Neuronal stem cell (in vitro differentiated cells): ENCODE results near the gene STAP1.
"Not testable (repeated sequence)": the region's sequence is repeated elsewhere in the genome, so short reads cannot be mapped to it uniquely, and the experiment has no call there.

Experiments used
- DNase-seq: peaks from one replicate; pipeline ENCODE4 v3.0.0-alpha.2; 2013; ENCODE audit warnings: low spot score
- H2AFZ ChIP-seq: one replicate; pipeline ENCODE4 v1.6.1; 2013; ENCODE audit warnings: mild to moderate bottlenecking, low read length, inconsistent platforms
- H2AK5ac ChIP-seq: 2 replicates; pipeline ENCODE4 v1.6.1; 2013; ENCODE audit warnings: low read depth, mild to moderate bottlenecking, inconsistent platforms, low read length, moderate library complexity, mixed read lengths
- H2BK120ac ChIP-seq: 2 replicates; pipeline ENCODE4 v1.6.1; 2013; ENCODE audit warnings: low read depth, mild to moderate bottlenecking, inconsistent platforms, low read length, moderate library complexity, mixed read lengths
- H2BK12ac ChIP-seq: one replicate; pipeline ENCODE4 v1.6.1; 2013; ENCODE audit warnings: low read length, inconsistent platforms
- H2BK15ac ChIP-seq: 2 replicates; pipeline ENCODE4 v1.6.1; 2013; ENCODE audit warnings: mild to moderate bottlenecking, low read length, inconsistent platforms, mixed read lengths
- H2BK5ac ChIP-seq: one replicate; pipeline ENCODE4 v1.6.1; 2013; ENCODE audit warnings: inconsistent platforms, mild to moderate bottlenecking, low read length, moderate library complexity
- H3K14ac ChIP-seq: one replicate; pipeline ENCODE4 v1.6.1; 2013; ENCODE audit warnings: low read length, inconsistent platforms
- H3K18ac ChIP-seq: 2 replicates; pipeline ENCODE4 v1.6.1; 2013; ENCODE audit warnings: low read length, inconsistent platforms
- H3K23ac ChIP-seq: 2 replicates; pipeline ENCODE4 v1.6.1; 2013; ENCODE audit warnings: low read depth, mild to moderate bottlenecking, mixed read lengths, low read length, inconsistent platforms; ENCODE audit not compliant: poor library complexity
- H3K27ac ChIP-seq: replicated peaks from 3 replicates; pipeline ENCODE4 v1.5.1; 2013; ENCODE audit warnings: low read length, inconsistent platforms
- H3K27me3 ChIP-seq, 3 experiments: 2 replicates each; pipeline ENCODE4 v1.6.1; 2013; ENCODE audit warnings: low read length in 3 of 3, mild to moderate bottlenecking in 2 of 3, inconsistent platforms in 1 of 3, low read depth in 1 of 3, mixed read lengths in 1 of 3, moderate library complexity in 1 of 3; ENCODE audit not compliant: control insufficient read depth in 3 of 3, insufficient read depth in 3 of 3
- H3K36me3 ChIP-seq, 2 donors: replicated peaks in 1 of 2; 2 replicates each; pipeline ENCODE4 v1.6.1; 2013; ENCODE audit warnings: low read length in 2 of 2; ENCODE audit not compliant: control insufficient read depth in 2 of 2, insufficient read depth in 2 of 2
- H3K4ac ChIP-seq: 2 replicates; pipeline ENCODE4 v1.6.1; 2013; ENCODE audit warnings: inconsistent platforms, mild to moderate bottlenecking, low read length, moderate library complexity
- H3K4me1 ChIP-seq, 2 donors: 1 replicate in 1 of 2; 2 replicates in 1 of 2; pipeline ENCODE4 v1.6.1; 2013; ENCODE audit warnings: low read length in 2 of 2, low read depth in 1 of 2; ENCODE audit not compliant: control insufficient read depth in 2 of 2, insufficient read depth in 1 of 2
- H3K4me2 ChIP-seq: one replicate; pipeline ENCODE4 v1.6.1; 2013; ENCODE audit warnings: mild to moderate bottlenecking, low read length, inconsistent platforms; ENCODE audit not compliant: insufficient read depth, poor library complexity, severe bottlenecking
- H3K4me3 ChIP-seq, 2 donors: 2 replicates each; pipeline ENCODE4 v1.5.1; 2013; ENCODE audit warnings: low read length in 2 of 2, mild to moderate bottlenecking in 2 of 2, inconsistent platforms in 1 of 2, moderate library complexity in 1 of 2
- H3K79me1 ChIP-seq: one replicate; pipeline ENCODE4 v1.6.1; 2013; ENCODE audit warnings: low read depth, mild to moderate bottlenecking, inconsistent platforms, low read length, moderate library complexity
- H3K9ac ChIP-seq: one replicate; pipeline ENCODE4 v1.6.1; 2013; ENCODE audit warnings: mild to moderate bottlenecking, low read depth, low read length, inconsistent platforms; ENCODE audit not compliant: poor library complexity
- H3K9me3 ChIP-seq, 2 donors: replicated peaks in 1 of 2; 2 replicates each; pipeline versions ENCODE3 to v1.6.1; 2013; ENCODE audit warnings: low read length in 2 of 2, mild to moderate bottlenecking in 2 of 2, inconsistent platforms in 1 of 2, low read depth in 1 of 2, mixed read lengths in 1 of 2, moderate library complexity in 1 of 2; ENCODE audit not compliant: control insufficient read depth in 2 of 2, insufficient read depth in 1 of 2
- H4K8ac ChIP-seq: one replicate; pipeline ENCODE4 v1.6.1; 2013; ENCODE audit warnings: low read depth, mild to moderate bottlenecking, inconsistent platforms, low read length, moderate library complexity
- H4K91ac ChIP-seq: one replicate; pipeline ENCODE4 v1.6.1; 2013; ENCODE audit warnings: low read length, low read depth, mild to moderate bottlenecking, inconsistent platforms; ENCODE audit not compliant: poor library complexity
- WGBS, 2 donors: extraction: QIAGEN DNeasy Blood & Tissue Kit; methylation state at CpG; one replicate each; pipeline ENCODE4 v1.1.7; 2013; ENCODE audit warnings: missing lambda C conversion rate in 2 of 2, mixed read lengths in 1 of 2; ENCODE audit not compliant: insufficient read length in 2 of 2, insufficient replicate concordance in 1 of 2; ENCODE audit errors: extremely low coverage in 2 of 2; 5-methylcytosine and 5-hydroxymethylcytosine counted together

STAP1 gene

GRCh38 chr4:67635331-67635730 lies 76.8 kb downstream of the STAP1 start:
- Histone ChIP-seq H3K9me3 (peaks cover 4 to 12% of the 10 kb centered on the region in 2 donors), H3K27ac (no peak overlapping the region), H2BK5ac (no peak overlapping the region), H3K9ac (no peak overlapping the region), H2BK15ac (no peak overlapping the region), H4K91ac (no peak overlapping the region), H2BK120ac (no peak overlapping the region), H3K27me3 (no peaks in the 10 kb centered on the region), H3K4me1 (no peaks in the 10 kb centered on the region), H2AK5ac (no peak overlapping the region), H3K4ac (no peak overlapping the region), H3K4me3 (no peak overlapping the region), H3K18ac (no peak overlapping the region), H3K14ac (no peak overlapping the region), H2AFZ (no peak overlapping the region), H2BK12ac (no peak overlapping the region), H3K4me2 (no peak overlapping the region), H4K8ac (no peak overlapping the region), H3K79me1 (no peaks in the 10 kb centered on the region), H3K23ac (no peak overlapping the region), H3K36me3 (peaks cover 5 to 79% of the 10 kb centered on the region in 2 donors)
- WGBS, 2 donors = no CpG with 5 or more reads among the region's 2 CpGs
- DNase-seq = no peak

DNA sequence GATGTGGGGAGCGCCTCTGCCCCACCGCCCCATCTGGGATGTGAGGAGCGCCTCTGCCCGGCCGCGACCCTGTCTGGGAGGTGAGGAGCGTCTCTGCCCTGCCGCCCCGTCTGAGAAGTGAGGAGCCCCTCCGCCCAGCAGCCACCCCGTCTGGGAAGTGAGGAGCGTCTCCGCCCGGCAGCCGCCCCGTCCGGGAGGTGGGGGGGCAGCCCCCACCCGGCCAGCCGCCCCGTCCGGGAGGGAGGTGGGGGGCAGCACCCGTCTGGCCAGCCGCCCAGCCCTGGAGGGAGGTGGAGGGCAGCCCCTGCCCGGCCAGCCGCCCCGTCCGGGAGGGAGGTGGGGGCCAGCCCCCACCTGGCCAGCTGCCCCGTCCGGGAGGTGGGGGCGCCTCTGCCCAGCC lies 78.5 kb downstream of the STAP1 start:
- H3K18ac ChIP-seq, H4K91ac ChIP-seq, H2BK120ac ChIP-seq, H3K27me3 ChIP-seq, H2AFZ ChIP-seq, H2AK5ac ChIP-seq, H3K14ac ChIP-seq, H3K4me2 ChIP-seq, H3K23ac ChIP-seq, DNase-seq, H2BK5ac ChIP-seq, H4K8ac ChIP-seq, H3K4me3 ChIP-seq, H3K4me1 ChIP-seq, H2BK12ac ChIP-seq, H3K27ac ChIP-seq, H3K4ac ChIP-seq, H2BK15ac ChIP-seq, H3K79me1 ChIP-seq, H3K9ac ChIP-seq: not testable (repeated sequence)
- H3K9me3 ChIP-seq = peaks cover 4 to 12% of the 10 kb centered on the region in 2 donors
- H3K36me3 ChIP-seq = peaks cover 5 to 77% of the 10 kb centered on the region in 2 donors
- no CpG with 5 or more reads among the region's 30 CpGs for WGBS, 2 donors

DNA sequence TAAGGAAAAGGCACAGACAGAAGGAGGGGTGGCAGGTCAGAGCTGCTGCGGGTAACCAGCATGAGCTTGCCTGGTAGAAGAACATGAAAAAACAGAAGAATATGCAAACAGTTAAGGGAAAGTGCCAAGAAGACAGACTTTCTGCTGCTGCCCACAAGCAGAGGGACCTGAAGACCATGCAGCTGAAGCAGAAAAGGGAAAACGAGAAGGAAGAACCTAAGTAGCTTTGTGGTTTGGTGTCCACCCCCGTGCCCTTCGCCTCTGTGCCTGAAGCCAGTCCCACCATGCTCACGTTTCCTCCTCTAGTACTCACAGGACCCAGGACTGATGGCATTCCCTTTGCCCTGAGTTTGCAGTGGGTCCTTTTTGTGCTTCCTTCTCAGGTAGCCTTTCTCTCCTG lies 79.6 kb downstream of the STAP1 start:
- Histone ChIP-seq H2AFZ (no peak overlapping the region), H3K79me1 (no peaks in the 10 kb centered on the region), H3K4ac (no peak overlapping the region), H3K4me1 (no peaks in the 10 kb centered on the region), H2BK12ac (no peak overlapping the region), H3K4me2 (no peak overlapping the region), H3K9ac (no peak overlapping the region), H4K8ac (no peak overlapping the region), H2BK15ac (no peak overlapping the region), H2BK120ac (no peak overlapping the region), H3K36me3 (peaks cover 5 to 76% of the 10 kb centered on the region in 2 donors), H3K4me3 (no peak overlapping the region), H2AK5ac (no peak overlapping the region), H4K91ac (no peak overlapping the region), H3K23ac (no peak overlapping the region), H3K27me3 (no peaks in the 10 kb centered on the region), H3K18ac (no peak overlapping the region), H3K9me3 (peaks cover 4 to 12% of the 10 kb centered on the region in 2 donors), H3K14ac (no peak overlapping the region), H2BK5ac (no peak overlapping the region), H3K27ac (no peak overlapping the region)
- no peak for DNase-seq
- WGBS, 2 donors = no CpG with 5 or more reads among the region's 5 CpGs

- Histone ChIP-seq H3K14ac (no peak overlapping the region), H3K4me3 (no peak overlapping the region), H2AFZ (no peak overlapping the region), H3K23ac (no peak overlapping the region), H2AK5ac (no peak overlapping the region), H3K4me1 (no peaks in the 10 kb centered on the region), H3K36me3 (peaks cover 5 to 36% of the 10 kb centered on the region in 2 donors), H4K8ac (no peak overlapping the region), H3K9me3 (no peaks in the 10 kb centered on the region), H3K18ac (no peak overlapping the region), H2BK15ac (no peak overlapping the region), H3K27me3 (no peaks in the 10 kb centered on the region), H4K91ac (no peak overlapping the region), H3K9ac (no peak overlapping the region), H2BK120ac (no peak overlapping the region), H3K4me2 (no peak overlapping the region), H2BK12ac (no peak overlapping the region), H2BK5ac (no peak overlapping the region), H3K4ac (no peak overlapping the region), H3K27ac (no peak overlapping the region), H3K79me1 (no peaks in the 10 kb centered on the region)
- DNase-seq = no peak
Observed at GRCh38 chr4:67651536-67651935, 93.0 kb downstream of the STAP1 start.
